Panc1 (cell line): ENCODE results near the gene LGALS14.

Source experiments
- CTCF ChIP-seq: fragments of 450-650 bp; IDR thresholded peaks from 2 replicates; pipeline ENCODE4 v1.5.1; 2017; ENCODE audit warnings: mild to moderate bottlenecking
- POLR2AphosphoS5 ChIP-seq: IDR thresholded peaks from 2 replicates; pipeline ENCODE4 v1.6.1; 2012; ENCODE audit warnings: mild to moderate bottlenecking, low read depth, low read length, moderate library complexity
- REST ChIP-seq, 2 experiments: IDR thresholded peaks; 2 replicates each; pipeline ENCODE4 v1.6.1; 2011 to 2012; ENCODE audit warnings: low read depth in 2 of 2, control low read depth in 1 of 2, low read length in 1 of 2, mild to moderate bottlenecking in 1 of 2, moderate library complexity in 1 of 2; ENCODE audit not compliant: insufficient read depth in 1 of 2
- SIN3A ChIP-seq: IDR thresholded peaks from 2 replicates; pipeline ENCODE4 v1.6.1; 2012; ENCODE audit warnings: low read depth, mild to moderate bottlenecking, low read length, moderate library complexity, borderline replicate concordance; ENCODE audit not compliant: insufficient read depth
- TCF7L2 ChIP-seq: IDR thresholded peaks from 2 replicates; pipeline ENCODE4 v1.6.1; 2011; ENCODE audit warnings: mild to moderate bottlenecking, low read depth, low read length, inconsistent platforms

DNA sequence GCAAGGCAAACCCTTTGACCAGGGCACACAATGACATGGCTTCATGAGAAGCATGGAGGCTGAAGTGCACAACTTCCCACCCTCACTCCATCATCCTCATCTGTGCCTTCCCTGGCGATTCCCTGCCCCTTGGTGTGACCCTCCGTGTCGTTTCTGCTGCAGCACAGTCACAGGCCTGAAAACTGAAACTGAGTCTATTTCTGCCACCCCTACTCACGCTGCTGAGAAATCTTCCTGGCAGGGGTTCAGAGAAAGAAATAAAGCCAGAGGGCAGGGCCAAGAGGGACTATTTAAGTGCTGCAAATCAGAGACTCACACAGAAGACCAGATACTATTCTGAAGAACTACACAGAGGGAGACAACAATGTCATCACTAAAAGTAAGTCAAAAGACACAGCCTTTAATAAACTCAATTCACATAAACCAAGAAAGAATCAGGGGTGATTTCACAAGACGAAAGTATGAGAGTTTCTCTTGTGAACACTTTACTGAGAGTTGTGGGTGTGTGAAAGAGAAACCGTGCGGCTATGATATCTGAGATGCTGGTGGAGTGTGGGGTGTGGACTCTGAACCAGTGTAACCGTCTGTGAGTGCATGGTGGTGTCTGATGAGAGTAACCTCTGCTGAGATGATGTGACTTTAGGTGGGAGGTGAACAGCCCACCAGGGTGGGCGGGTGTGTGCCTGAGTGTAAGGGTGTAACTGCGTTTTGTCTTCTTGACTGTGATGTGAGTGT is 25.1 kb upstream of the LGALS14 start:
- no peak for TF ChIP-seq CTCF
- no peak for TF ChIP-seq POLR2AphosphoS5
- no peak for TF ChIP-seq TCF7L2
- TF ChIP-seq REST (IDR thresholded peaks at IDR 0.05; ENCODE audit: insufficient read depth in 1 of 2, low read depth in 2 of 2, low read length in 1 of 2): no peak
- TF ChIP-seq SIN3A: no peak
